Liver (tissue), 3 donors: ENCODE measurements around the gene ARHGEF39.

Experiments used
- EGR1 ChIP-seq, 2 donors: IDR thresholded peaks; 2 replicates each; pipeline ENCODE4 v1.6.1; 2016 to 2018; ENCODE audit warnings: antibody characterized with exemption in 2 of 2, low read depth in 2 of 2
- FOXA2 ChIP-seq: IDR thresholded peaks from 2 replicates; pipeline ENCODE4 v1.6.1; 2016; ENCODE audit warnings: antibody characterized with exemption
- GABPA ChIP-seq, 2 donors: IDR thresholded peaks in 1 of 2; conservative IDR thresholded peaks in 1 of 2; 2 replicates each; pipeline ENCODE4 v1.6.1; 2016; ENCODE audit warnings: antibody characterized with exemption in 2 of 2, mild to moderate bottlenecking in 1 of 2, moderate library complexity in 1 of 2
- RAD21 ChIP-seq, 2 donors: IDR thresholded peaks; 2 replicates each; pipeline ENCODE4 v1.6.1; 2016; ENCODE audit warnings: antibody characterized with exemption in 2 of 2, mild to moderate bottlenecking in 2 of 2
- TF ChIP-seq, protein P1 (sequence below): fragments of 150-350 bp; IDR thresholded peaks from 2 replicates; pipeline ENCODE4 v1.5.1; 2017; ENCODE audit warnings: improper control_type of control experiment, low read depth, low read length; ENCODE audit not compliant: missing input control
- donor health status: healthy.
- donor health status: healthy.

- TF ChIP-seq FOXA2 (no peak), EGR1 (IDR thresholded peaks at IDR 0.05; ENCODE audit: low read depth in 2 of 2) (no peak), GABPA (IDR thresholded peaks at IDR 0.05 in 1 of 2, conservative IDR thresholded peaks at IDR 0.05 in 1 of 2) (no peak), RAD21 (IDR thresholded peaks at IDR 0.05) (no peak)
- TF ChIP-seq, protein P1, sequence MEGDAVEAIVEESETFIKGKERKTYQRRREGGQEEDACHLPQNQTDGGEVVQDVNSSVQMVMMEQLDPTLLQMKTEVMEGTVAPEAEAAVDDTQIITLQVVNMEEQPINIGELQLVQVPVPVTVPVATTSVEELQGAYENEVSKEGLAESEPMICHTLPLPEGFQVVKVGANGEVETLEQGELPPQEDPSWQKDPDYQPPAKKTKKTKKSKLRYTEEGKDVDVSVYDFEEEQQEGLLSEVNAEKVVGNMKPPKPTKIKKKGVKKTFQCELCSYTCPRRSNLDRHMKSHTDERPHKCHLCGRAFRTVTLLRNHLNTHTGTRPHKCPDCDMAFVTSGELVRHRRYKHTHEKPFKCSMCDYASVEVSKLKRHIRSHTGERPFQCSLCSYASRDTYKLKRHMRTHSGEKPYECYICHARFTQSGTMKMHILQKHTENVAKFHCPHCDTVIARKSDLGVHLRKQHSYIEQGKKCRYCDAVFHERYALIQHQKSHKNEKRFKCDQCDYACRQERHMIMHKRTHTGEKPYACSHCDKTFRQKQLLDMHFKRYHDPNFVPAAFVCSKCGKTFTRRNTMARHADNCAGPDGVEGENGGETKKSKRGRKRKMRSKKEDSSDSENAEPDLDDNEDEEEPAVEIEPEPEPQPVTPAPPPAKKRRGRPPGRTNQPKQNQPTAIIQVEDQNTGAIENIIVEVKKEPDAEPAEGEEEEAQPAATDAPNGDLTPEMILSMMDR, result no peak
These were observed 12.2 kb downstream of the ARHGEF39 start for GRCh38 chr9:35652829-35653209.
